GM23248 (cell line): Measurements from ENCODE around the gene SETBP1. TPM values are rescaled to one million over a fixed set of nuclear protein-coding genes. Genes with fewer than 3 reads are reported as not detected.

Experiments used
- DNase-seq: peaks from one replicate; pipeline ENCODE4 v3.0.0-alpha.2; 2015
- H2AFZ ChIP-seq: fragments of 200-600 bp; sonication (generic); 2 replicates; pipeline ENCODE4 v1.6.1; 2016; ENCODE audit warnings: antibody characterized with exemption
- H3F3A ChIP-seq: fragments of 200-600 bp; sonication (generic); 2 replicates; pipeline ENCODE4 v1.6.1; 2016; ENCODE audit warnings: mild to moderate bottlenecking, antibody characterized with exemption, mixed run types; ENCODE audit not compliant: insufficient read depth
- H3K27ac ChIP-seq: fragments of 200-600 bp; sonication (generic); 2 replicates; pipeline ENCODE4 v1.5.1; 2016; ENCODE audit warnings: mild to moderate bottlenecking
- H3K27me3 ChIP-seq: fragments of 200-600 bp; sonication (generic); replicated peaks from 2 replicates; pipeline ENCODE4 v1.6.1; 2016; ENCODE audit warnings: mild to moderate bottlenecking; ENCODE audit not compliant: insufficient read depth
- H3K36me3 ChIP-seq: fragments of 200-600 bp; sonication (generic); 2 replicates; pipeline ENCODE4 v1.6.1; 2016; ENCODE audit warnings: low read depth, mild to moderate bottlenecking
- H3K4me1 ChIP-seq: fragments of 200-600 bp; sonication (generic); 2 replicates; pipeline ENCODE4 v1.6.1; 2016; ENCODE audit warnings: mild to moderate bottlenecking; ENCODE audit not compliant: insufficient read depth
- H3K4me2 ChIP-seq: fragments of 200-600 bp; sonication (generic); one replicate; pipeline ENCODE4 v1.6.1; 2016; ENCODE audit warnings: mild to moderate bottlenecking; ENCODE audit not compliant: unreplicated experiment
- H3K4me3 ChIP-seq: fragments of 200-600 bp; sonication (generic); 2 replicates; pipeline ENCODE4 v1.5.1; 2016; ENCODE audit warnings: mild to moderate bottlenecking
- H3K79me2 ChIP-seq: fragments of 200-600 bp; sonication (generic); 2 replicates; pipeline ENCODE4 v1.6.1; 2016; ENCODE audit warnings: mild to moderate bottlenecking; ENCODE audit not compliant: insufficient read depth
- H3K9ac ChIP-seq: fragments of 200-600 bp; sonication (generic); 2 replicates; pipeline ENCODE4 v1.6.1; 2016; ENCODE audit warnings: mild to moderate bottlenecking
- H3K9me2 ChIP-seq: fragments of 200-600 bp; sonication (generic); 2 replicates; pipeline ENCODE4 v1.6.1; 2016; ENCODE audit warnings: mixed run types, mild to moderate bottlenecking, moderate library complexity; ENCODE audit not compliant: insufficient read depth
- H3K9me3 ChIP-seq: fragments of 200-600 bp; sonication (generic); one replicate; pipeline ENCODE4 v1.6.1; 2017; ENCODE audit warnings: low read depth
- H4K20me1 ChIP-seq: fragments of 200-600 bp; sonication (generic); 2 replicates; pipeline ENCODE4 v1.6.0; 2016; ENCODE audit not compliant: insufficient read depth
- EZH2 ChIP-seq: fragments of 200-600 bp; sonication (generic); IDR thresholded peaks from 2 replicates; pipeline ENCODE4 v1.6.1; 2018; ENCODE audit warnings: antibody characterized with exemption, mild to moderate bottlenecking; ENCODE audit not compliant: insufficient read depth, poor library complexity, severe bottlenecking
- EZH2phosphoT487 ChIP-seq: fragments of 200-600 bp; sonication (generic); IDR thresholded peaks from 2 replicates; pipeline ENCODE4 v1.6.1; 2018; ENCODE audit warnings: antibody characterized with exemption, moderate library complexity, mild to moderate bottlenecking, low read depth; ENCODE audit not compliant: insufficient read depth
- WGBS, 2 experiments: methylation state at CpG; one replicate each; pipeline ENCODE4 v1.1.6; 2015 to 2017; ENCODE audit warnings: low lambda C conversion rate in 2 of 2, low coverage in 1 of 2; ENCODE audit errors: missing lambda C conversion rate in 2 of 2; 5-methylcytosine and 5-hydroxymethylcytosine counted together
- in situ Hi-C: fragments of 300-500 bp; cut with MboI; formaldehyde crosslinking; loops from 2 replicates; pipeline ENCODE4 v1.15.0; 2020
- polyA plus RNA-seq: library from polyadenylated mRNA; unstranded; fragments of >200 nt; fragmentation: Nextera tagmentation; extraction: Ambion mirVana; gene quantifications from 2 replicates; pipeline ENCODE4 v1.2.1, GENCODE V29; 2016
- total RNA-seq: library from RNA; depleted of rRNA; stranded (reverse); fragments of >200 nt; shearing (Covaris generic); gene quantifications from 2 replicates; pipeline ENCODE4 v1.2.3, GENCODE V29; 2014

The SETBP1 gene
- total and polyA plus RNA-seq, 2 experiments from 2014 or later = 1.3 to 4.1 TPM

DNA sequence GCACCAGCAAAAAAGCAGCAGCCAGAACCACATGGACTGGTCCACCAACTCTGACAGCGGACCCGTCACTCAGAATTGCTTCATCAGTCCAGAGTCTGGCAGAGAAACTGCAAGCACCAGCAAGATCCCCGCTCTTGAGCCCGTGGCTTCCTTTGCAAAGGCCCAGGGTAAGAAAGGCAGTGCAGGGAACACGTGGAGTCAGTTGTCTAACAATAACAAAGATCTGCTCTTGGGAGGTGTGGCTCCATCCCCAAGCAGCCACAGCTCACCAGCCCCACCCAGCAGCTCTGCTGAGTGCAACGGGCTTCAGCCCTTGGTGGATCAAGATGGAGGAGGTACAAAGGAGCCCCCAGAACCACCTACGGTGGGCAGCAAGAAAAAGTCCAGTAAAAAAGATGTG lies 269.3 kb downstream of the SETBP1 start:
- DNase-seq = no peak
- no peak for TF ChIP-seq EZH2
- TF ChIP-seq EZH2phosphoT487 = no peak
- H3K4me3 ChIP-seq = no peak overlapping the region
- no peaks in the 10 kb centered on the region for H3K79me2 ChIP-seq
- no peaks in the 10 kb centered on the region for H3K9me2 ChIP-seq
- H3K36me3 ChIP-seq = no peaks in the 10 kb centered on the region
- in situ Hi-C loops = no loop called here
- no peaks in the 10 kb centered on the region for H3K9me3 ChIP-seq
- no peak overlapping the region for H3K4me2 ChIP-seq
- 87 to 92% methylated on average over 7 of the region's 7 CpGs for whole genome bisulfite sequencing, 2 experiments
- no peak overlapping the region for H3K27ac ChIP-seq
- no peaks in the 10 kb centered on the region for H3K27me3 ChIP-seq
- H3K4me1 ChIP-seq = 0 out of 2 replicates have a peak, but pooled peaks cover 6% of the 10 kb centered on the region
- H4K20me1 ChIP-seq = no peaks in the 10 kb centered on the region
- H3K9ac ChIP-seq = no peak overlapping the region
- no peak overlapping the region for H2AFZ ChIP-seq
- H3F3A ChIP-seq = no peaks in the 10 kb centered on the region

DNA sequence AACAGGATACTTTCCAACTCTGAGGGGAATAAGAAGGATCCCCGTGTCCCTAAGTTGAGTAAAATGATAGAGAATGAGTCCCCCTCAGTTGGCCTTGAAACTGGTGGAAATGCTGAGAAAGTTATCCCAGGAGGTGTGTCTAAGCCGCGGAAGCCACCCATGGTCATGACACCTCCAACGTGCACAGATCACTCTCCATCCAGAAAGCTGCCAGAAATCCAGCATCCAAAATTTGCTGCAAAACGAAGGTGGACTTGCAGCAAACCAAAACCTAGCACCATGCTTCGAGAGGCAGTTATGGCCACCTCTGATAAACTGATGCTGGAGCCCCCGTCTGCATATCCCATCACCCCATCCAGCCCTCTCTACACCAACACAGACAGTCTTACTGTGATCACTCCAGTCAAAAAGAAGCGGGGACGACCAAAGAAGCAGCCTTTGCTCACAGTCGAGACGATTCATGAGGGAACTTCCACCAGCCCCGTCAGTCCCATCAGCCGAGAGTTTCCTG lies 270.1 kb downstream of the SETBP1 start:
- 92 to 93% methylated on average over 13 of the region's 13 CpGs for WGBS, 2 experiments
- no peaks in the 10 kb centered on the region for H3K9me3 ChIP-seq
- no peak for DNase-seq
- in situ Hi-C loops = no loop called here
- H3K4me3 ChIP-seq = no peak overlapping the region
- no peaks in the 10 kb centered on the region for H3K36me3 ChIP-seq
- H3K4me1 ChIP-seq = 0 out of 2 replicates have a peak, but pooled peaks cover 6% of the 10 kb centered on the region
- no peaks in the 10 kb centered on the region for H3F3A ChIP-seq
- no peaks in the 10 kb centered on the region for H3K27me3 ChIP-seq
- TF ChIP-seq EZH2 (no peak), EZH2phosphoT487 (no peak)
- no peaks in the 10 kb centered on the region for H4K20me1 ChIP-seq
- H3K27ac ChIP-seq = no peak overlapping the region
- H3K79me2 ChIP-seq = no peaks in the 10 kb centered on the region
- no peak overlapping the region for H3K4me2 ChIP-seq
- H2AFZ ChIP-seq = no peak overlapping the region
- H3K9me2 ChIP-seq = no peaks in the 10 kb centered on the region
- no peak overlapping the region for H3K9ac ChIP-seq

DNA sequence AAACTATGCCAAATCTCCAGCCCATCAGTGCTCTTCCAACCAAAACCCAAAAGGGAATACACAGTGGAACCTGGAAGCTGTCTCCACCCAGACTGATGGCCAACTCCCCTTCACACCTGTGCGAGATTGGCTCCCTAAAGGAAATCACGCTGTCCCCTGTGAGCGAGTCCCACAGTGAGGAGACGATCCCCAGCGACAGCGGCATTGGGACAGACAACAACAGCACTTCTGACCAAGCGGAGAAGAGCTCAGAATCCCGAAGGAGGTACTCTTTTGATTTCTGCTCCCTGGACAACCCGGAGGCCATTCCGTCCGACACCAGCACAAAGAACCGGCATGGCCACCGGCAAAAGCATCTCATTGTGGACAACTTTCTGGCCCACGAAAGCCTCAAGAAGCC lies 271.1 kb downstream of the SETBP1 start:
- Histone ChIP-seq H3K4me1 (0 out of 2 replicates have a peak, but pooled peaks cover 6% of the 10 kb centered on the region), H3K4me2 (no peak overlapping the region), H3K36me3 (no peaks in the 10 kb centered on the region), H3K4me3 (no peak overlapping the region), H3K27ac (no peak overlapping the region), H3K9ac (no peak overlapping the region), H3K9me3 (no peaks in the 10 kb centered on the region), H3K79me2 (no peaks in the 10 kb centered on the region), H2AFZ (no peak overlapping the region), H3K27me3 (no peaks in the 10 kb centered on the region), H3K9me2 (no peaks in the 10 kb centered on the region), H4K20me1 (no peaks in the 10 kb centered on the region), H3F3A (no peaks in the 10 kb centered on the region)
- in situ Hi-C loops = no loop called here
- TF ChIP-seq EZH2phosphoT487 = no peak
- TF ChIP-seq EZH2 = no peak
- WGBS, 2 experiments = 94 to 95% methylated on average over 12 to 14 of the region's 14 CpGs
- no peak for DNase-seq

DNA sequence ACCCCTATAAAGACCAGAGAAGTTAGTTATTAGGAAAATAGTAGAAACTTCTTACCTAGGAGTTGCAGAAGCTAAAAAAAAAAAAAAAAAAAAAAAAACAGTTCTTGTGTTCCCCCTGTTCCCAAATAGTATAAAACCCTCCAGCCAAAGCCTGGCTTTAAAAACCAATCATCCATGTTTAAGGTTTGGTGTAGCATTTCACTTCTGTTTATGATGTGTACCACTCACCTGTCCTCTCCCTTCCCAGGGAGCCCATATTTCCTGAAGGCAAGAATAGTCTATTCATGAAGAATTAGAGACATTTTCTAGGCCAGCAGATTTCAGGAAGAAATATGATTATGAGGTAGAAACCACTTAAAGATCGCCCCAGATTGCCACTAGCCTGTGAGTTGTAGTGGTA lies 273.6 kb downstream of the SETBP1 start:
- Histone ChIP-seq H3K36me3 (no peaks in the 10 kb centered on the region), H2AFZ (no peak overlapping the region), H3K9me3 (no peaks in the 10 kb centered on the region), H3K4me1 (peaks cover 24% of the 10 kb centered on the region; the same call in 1 of the 2 replicates), H3K79me2 (no peaks in the 10 kb centered on the region), H3K4me3 (no peak overlapping the region), H3K4me2 (no peak overlapping the region), H3K27ac (no peak overlapping the region), H3K9me2 (no peaks in the 10 kb centered on the region), H3K27me3 (no peaks in the 10 kb centered on the region), H3F3A (0 out of 2 replicates have a peak, but pooled peaks cover 5% of the 10 kb centered on the region), H4K20me1 (no peaks in the 10 kb centered on the region), H3K9ac (no peak overlapping the region)
- DNase-seq = no peak
- in situ Hi-C loops = no loop called here
- 90 to 100% methylated on average over 1 of the region's 1 CpG for WGBS, 2 experiments
- TF ChIP-seq EZH2phosphoT487 (no peak), EZH2 (no peak)
